Measurements from ENCODE around the gene CNOT2.
A peak's percentile ranks its signal among the peaks of the same experiment; 100 is the strongest.
"Not testable (repeated sequence)": the region's sequence is repeated elsewhere in the genome, so short reads cannot be mapped to it uniquely, and the experiment has no call there.

Gene CNOT2

GRCh38 chr12:70304684-70305555 lies 61.7 kb downstream of the CNOT2 start:
- peak; percentile 20 for DNase-seq
- H3K4me3 Mint-ChIP-seq, result not testable (repeated sequence)
- H3K27ac Mint-ChIP-seq, result peak overlapping the region; percentile 54

GRCh38 chr12:70305794-70306193 lies 62.6 kb downstream of the CNOT2 start:
- no peak for ATAC-seq
- peaks cover 44% of the 10 kb centered on the region for H3K4me1 Mint-ChIP-seq

More at GRCh38 chr12:70304684-70305555, 61.7 kb downstream of the CNOT2 start:
- peak; percentile 81 for ATAC-seq
- not testable (repeated sequence) for H3K27me3 Mint-ChIP-seq, H3K9me3 Mint-ChIP-seq
- Mint-ChIP-seq H3K36me3 (ENCODE audit: low read depth) (peaks cover 54% of the 10 kb centered on the region), H3K4me1 (peaks cover 44% of the 10 kb centered on the region)

GRCh38 chr12:70306676-70307075 lies 63.4 kb downstream of the CNOT2 start:
- Mint-ChIP-seq H3K27me3 (no peaks in the 10 kb centered on the region), H3K9me3 (peaks cover 7% of the 10 kb centered on the region), H3K4me3 (no peak overlapping the region), H3K27ac (peak overlapping the region; percentile 53), H3K36me3 (ENCODE audit: low read depth) (peaks cover 52% of the 10 kb centered on the region), H3K4me1 (peaks cover 44% of the 10 kb centered on the region)
- ATAC-seq (no peak), DNase-seq (no peak)

More at GRCh38 chr12:70305794-70306193, 62.6 kb downstream of the CNOT2 start:
- peak overlapping the region; percentile 54 for H3K27ac Mint-ChIP-seq
- H3K4me3 Mint-ChIP-seq, result no peak overlapping the region
- H3K36me3 Mint-ChIP-seq (ENCODE audit: low read depth), result peaks cover 54% of the 10 kb centered on the region
- no peaks in the 10 kb centered on the region for H3K27me3 Mint-ChIP-seq
- peaks cover 7% of the 10 kb centered on the region for H3K9me3 Mint-ChIP-seq
- no peak for DNase-seq

GRCh38 chr12:70307868-70308267 lies 64.6 kb downstream of the CNOT2 start:
- H3K4me3 Mint-ChIP-seq, result no peak overlapping the region
- no peaks in the 10 kb centered on the region for H3K27me3 Mint-ChIP-seq
- no peak for DNase-seq
- ATAC-seq, result no peak
- H3K9me3 Mint-ChIP-seq, result peaks cover 7% of the 10 kb centered on the region
- peaks cover 49% of the 10 kb centered on the region for H3K36me3 Mint-ChIP-seq (ENCODE audit: low read depth)
- H3K27ac Mint-ChIP-seq, result no peak overlapping the region
- peaks cover 44% of the 10 kb centered on the region for H3K4me1 Mint-ChIP-seq

GRCh38 chr12:70309348-70309747 lies 66.1 kb downstream of the CNOT2 start:
- Mint-ChIP-seq H3K4me3 (no peak overlapping the region), H3K27me3 (no peaks in the 10 kb centered on the region), H3K4me1 (peaks cover 35% of the 10 kb centered on the region), H3K27ac (no peak overlapping the region), H3K36me3 (ENCODE audit: low read depth) (peaks cover 38% of the 10 kb centered on the region), H3K9me3 (no peaks in the 10 kb centered on the region)
- DNase-seq, result no peak
- ATAC-seq, result no peak

GRCh38 chr12:70314145-70314544 lies 70.9 kb downstream of the CNOT2 start:
- DNase-seq (no peak), ATAC-seq (no peak)
- no peaks in the 10 kb centered on the region for H3K27me3 Mint-ChIP-seq
- peaks cover 18% of the 10 kb centered on the region for H3K36me3 Mint-ChIP-seq (ENCODE audit: low read depth)
- H3K27ac Mint-ChIP-seq, result no peak overlapping the region
- H3K4me3 Mint-ChIP-seq, result no peak overlapping the region
- H3K9me3 Mint-ChIP-seq, result no peaks in the 10 kb centered on the region
- H3K4me1 Mint-ChIP-seq, result peaks cover 32% of the 10 kb centered on the region

GRCh38 chr12:70317781-70318180 lies 74.5 kb downstream of the CNOT2 start:
- Mint-ChIP-seq H3K27ac (peak overlapping the region; percentile 52), H3K4me1 (peaks cover 30% of the 10 kb centered on the region), H3K9me3 (no peaks in the 10 kb centered on the region), H3K4me3 (no peak overlapping the region), H3K27me3 (no peaks in the 10 kb centered on the region), H3K36me3 (ENCODE audit: low read depth) (peaks cover 18% of the 10 kb centered on the region)
- ATAC-seq, result no peak
- no peak for DNase-seq

- DNase-seq, result no peak
Measured at GRCh38 chr12:70319605-70320004, 76.4 kb downstream of the CNOT2 start.

GRCh38 chr12:70321191-70321590 lies 78.0 kb downstream of the CNOT2 start:
- no peak overlapping the region for H3K27ac Mint-ChIP-seq
- H3K4me1 Mint-ChIP-seq, result peaks cover 21% of the 10 kb centered on the region
- DNase-seq (no peak), ATAC-seq (no peak)
- no peaks in the 10 kb centered on the region for H3K9me3 Mint-ChIP-seq
- no peaks in the 10 kb centered on the region for H3K27me3 Mint-ChIP-seq
- no peak overlapping the region for H3K4me3 Mint-ChIP-seq
- peaks cover 25% of the 10 kb centered on the region for H3K36me3 Mint-ChIP-seq (ENCODE audit: low read depth)

More at GRCh38 chr12:70319605-70320004, 76.4 kb downstream of the CNOT2 start:
- Mint-ChIP-seq H3K36me3 (ENCODE audit: low read depth) (peaks cover 23% of the 10 kb centered on the region), H3K27ac (no peak overlapping the region), H3K27me3 (no peaks in the 10 kb centered on the region), H3K9me3 (no peaks in the 10 kb centered on the region), H3K4me1 (peaks cover 26% of the 10 kb centered on the region), H3K4me3 (no peak overlapping the region)
- no peak for ATAC-seq

- no peak for ATAC-seq
- Mint-ChIP-seq H3K27ac (no peak overlapping the region), H3K36me3 (ENCODE audit: low read depth) (peaks cover 41% of the 10 kb centered on the region), H3K4me3 (no peak overlapping the region), H3K9me3 (peaks cover 8% of the 10 kb centered on the region), H3K27me3 (no peaks in the 10 kb centered on the region), H3K4me1 (peaks cover 6% of the 10 kb centered on the region)
- DNase-seq, result no peak
Measured at GRCh38 chr12:70327541-70327940, 84.3 kb downstream of the CNOT2 start.

- peaks cover 8% of the 10 kb centered on the region for H3K9me3 Mint-ChIP-seq
- H3K4me3 Mint-ChIP-seq, result no peak overlapping the region
- H3K27ac Mint-ChIP-seq, result no peak overlapping the region
- ATAC-seq, result no peak
- H3K36me3 Mint-ChIP-seq (ENCODE audit: low read depth), result peaks cover 36% of the 10 kb centered on the region
- peaks cover 6% of the 10 kb centered on the region for H3K4me1 Mint-ChIP-seq
- no peak for DNase-seq
- H3K27me3 Mint-ChIP-seq, result no peaks in the 10 kb centered on the region
Measured at GRCh38 chr12:70329728-70330127, 86.5 kb downstream of the CNOT2 start.

GRCh38 chr12:70330158-70330557 lies 86.9 kb downstream of the CNOT2 start:
- H3K27ac Mint-ChIP-seq, result no peak overlapping the region
- peaks cover 6% of the 10 kb centered on the region for H3K4me1 Mint-ChIP-seq
- H3K4me3 Mint-ChIP-seq, result no peak overlapping the region
- ATAC-seq (no peak), DNase-seq (no peak)
- H3K9me3 Mint-ChIP-seq, result peaks cover 8% of the 10 kb centered on the region
- H3K36me3 Mint-ChIP-seq (ENCODE audit: low read depth), result peaks cover 37% of the 10 kb centered on the region
- H3K27me3 Mint-ChIP-seq, result no peaks in the 10 kb centered on the region

GRCh38 chr12:70332236-70332635 lies 89.0 kb downstream of the CNOT2 start:
- Mint-ChIP-seq H3K4me3 (no peak overlapping the region), H3K4me1 (peaks cover 1% of the 10 kb centered on the region), H3K27ac (no peak overlapping the region), H3K9me3 (peaks cover 3% of the 10 kb centered on the region), H3K36me3 (ENCODE audit: low read depth) (peaks cover 36% of the 10 kb centered on the region), H3K27me3 (no peaks in the 10 kb centered on the region)
- DNase-seq (no peak), ATAC-seq (no peak)

- ATAC-seq, result no peak
- peaks cover 43% of the 10 kb centered on the region for H3K36me3 Mint-ChIP-seq (ENCODE audit: low read depth)
- H3K4me1 Mint-ChIP-seq, result peaks cover 1% of the 10 kb centered on the region
- no peak for DNase-seq
- no peaks in the 10 kb centered on the region for H3K27me3 Mint-ChIP-seq
- H3K27ac Mint-ChIP-seq, result no peak overlapping the region
- no peaks in the 10 kb centered on the region for H3K9me3 Mint-ChIP-seq
- H3K4me3 Mint-ChIP-seq, result no peak overlapping the region
Measured at GRCh38 chr12:70334742-70335141, 91.5 kb downstream of the CNOT2 start.

GRCh38 chr12:70338531-70338930 lies 95.3 kb downstream of the CNOT2 start:
- no peaks in the 10 kb centered on the region for H3K4me1 Mint-ChIP-seq
- no peak for ATAC-seq
- peaks cover 53% of the 10 kb centered on the region for H3K36me3 Mint-ChIP-seq (ENCODE audit: low read depth)
- no peak overlapping the region for H3K27ac Mint-ChIP-seq
- no peaks in the 10 kb centered on the region for H3K9me3 Mint-ChIP-seq
- no peak for DNase-seq
- no peak overlapping the region for H3K4me3 Mint-ChIP-seq
- no peaks in the 10 kb centered on the region for H3K27me3 Mint-ChIP-seq

Measured in activated naive CD8-positive, alpha-beta T cell treated with anti-CD3 and anti-CD28 coated beads, Interleukin-2, amount 50 U/mL, for 24 hours (primary cell).